ENCODE results near the gene RGS7. TPM values are rescaled to one million over a fixed set of nuclear protein-coding genes. Genes with fewer than 3 reads are reported as not detected.
A peak's percentile ranks its signal among the peaks of the same experiment; 100 is the strongest.

Gene RGS7
- total and polyA plus RNA-seq, 2 experiments from 2014 or later = 0.22 to 0.73 TPM

GRCh38 chr1:240947438-240948224 lies 409.4 kb downstream of the RGS7 start:
- Histone ChIP-seq H3K9me3 (ENCODE audit: low read depth) (no peaks in the 10 kb centered on the region), H3K4me1 (ENCODE audit: insufficient read depth) (no peaks in the 10 kb centered on the region), H3K27ac (no peak overlapping the region), H3K4me3 (no peak overlapping the region), H3K4me2 (no peak overlapping the region), H2AFZ (no peak overlapping the region), H3K79me2 (no peaks in the 10 kb centered on the region), H3K36me3 (replicated peaks; ENCODE audit: insufficient read depth, low read depth) (no peaks in the 10 kb centered on the region), H3K9me2 (replicated peaks; ENCODE audit: insufficient read depth) (no peaks in the 10 kb centered on the region), H4K20me1 (ENCODE audit: insufficient read depth, poor library complexity, severe bottlenecking) (no peaks in the 10 kb centered on the region), H3K27me3 (no peaks in the 10 kb centered on the region)
- TF ChIP-seq CTCF (IDR thresholded peaks at IDR 0.05; ENCODE audit: poor library complexity) (no peak), EZH2 (IDR thresholded peaks at IDR 0.05; ENCODE audit: borderline replicate concordance) (no peak), EZH2phosphoT487 (IDR thresholded peaks at IDR 0.05; ENCODE audit: low read depth, severe bottlenecking, unreplicated experiment) (no peak)
- peak; percentile 23 for DNase-seq (ENCODE audit: low spot score)
- 81% methylated on average over 9 of the region's 9 CpGs for WGBS (ENCODE audit: low lambda C conversion rate, missing lambda C conversion rate)

GRCh38 chr1:240946926-240947325 lies 410.1 kb downstream of the RGS7 start:
- WGBS (ENCODE audit: low lambda C conversion rate, missing lambda C conversion rate) = 77% methylated on average over 2 of the region's 2 CpGs
- H3K79me2 ChIP-seq = no peaks in the 10 kb centered on the region
- no peaks in the 10 kb centered on the region for H3K27me3 ChIP-seq
- H3K4me2 ChIP-seq = no peak overlapping the region
- H3K9me2 ChIP-seq (replicated peaks; ENCODE audit: insufficient read depth) = no peaks in the 10 kb centered on the region
- H3K4me1 ChIP-seq (ENCODE audit: insufficient read depth) = no peaks in the 10 kb centered on the region
- peak; percentile 48 for TF ChIP-seq CTCF (IDR thresholded peaks at IDR 0.05; ENCODE audit: poor library complexity)
- no peak for TF ChIP-seq EZH2phosphoT487 (IDR thresholded peaks at IDR 0.05; ENCODE audit: low read depth, severe bottlenecking, unreplicated experiment)
- peak; percentile 57 for DNase-seq (ENCODE audit: low spot score)
- H2AFZ ChIP-seq = no peak overlapping the region
- no peaks in the 10 kb centered on the region for H3K36me3 ChIP-seq (replicated peaks; ENCODE audit: insufficient read depth, low read depth)
- no peaks in the 10 kb centered on the region for H4K20me1 ChIP-seq (ENCODE audit: insufficient read depth, poor library complexity, severe bottlenecking)
- H3K27ac ChIP-seq = no peak overlapping the region
- no peak overlapping the region for H3K4me3 ChIP-seq
- H3K9me3 ChIP-seq (ENCODE audit: low read depth) = no peaks in the 10 kb centered on the region

- no peaks in the 10 kb centered on the region for H3K27me3 ChIP-seq
- no peaks in the 10 kb centered on the region for H4K20me1 ChIP-seq (ENCODE audit: insufficient read depth, poor library complexity, severe bottlenecking)
- no peaks in the 10 kb centered on the region for H3K79me2 ChIP-seq
- H2AFZ ChIP-seq = no peak overlapping the region
- 93% methylated on average over 4 of the region's 4 CpGs for WGBS (ENCODE audit: low lambda C conversion rate, missing lambda C conversion rate)
- no peak overlapping the region for H3K4me2 ChIP-seq
- no peaks in the 10 kb centered on the region for H3K4me1 ChIP-seq (ENCODE audit: insufficient read depth)
- no peaks in the 10 kb centered on the region for H3K9me3 ChIP-seq (ENCODE audit: low read depth)
- DNase-seq (ENCODE audit: low spot score) = no peak
- H3K27ac ChIP-seq = no peak overlapping the region
- H3K9me2 ChIP-seq (replicated peaks; ENCODE audit: insufficient read depth) = no peaks in the 10 kb centered on the region
- H3K36me3 ChIP-seq (replicated peaks; ENCODE audit: insufficient read depth, low read depth) = no peaks in the 10 kb centered on the region
- TF ChIP-seq EZH2 (IDR thresholded peaks at IDR 0.05; ENCODE audit: borderline replicate concordance) (no peak), CTCF (IDR thresholded peaks at IDR 0.05; ENCODE audit: poor library complexity) (no peak), EZH2phosphoT487 (IDR thresholded peaks at IDR 0.05; ENCODE audit: low read depth, severe bottlenecking, unreplicated experiment) (no peak)
- no peak overlapping the region for H3K4me3 ChIP-seq
Observed at GRCh38 chr1:240942901-240943300, 414.1 kb downstream of the RGS7 start.

Measured in hepatocyte (in vitro differentiated cells).